Iris pigment epithelial cell (primary cell): ENCODE measurements around the gene NTN1.

Experiments
- DNase-seq: peaks from one replicate; pipeline ENCODE4 v3.0.0-alpha.2; 2011; ENCODE audit warnings: low read depth

The NTN1 gene

DNA sequence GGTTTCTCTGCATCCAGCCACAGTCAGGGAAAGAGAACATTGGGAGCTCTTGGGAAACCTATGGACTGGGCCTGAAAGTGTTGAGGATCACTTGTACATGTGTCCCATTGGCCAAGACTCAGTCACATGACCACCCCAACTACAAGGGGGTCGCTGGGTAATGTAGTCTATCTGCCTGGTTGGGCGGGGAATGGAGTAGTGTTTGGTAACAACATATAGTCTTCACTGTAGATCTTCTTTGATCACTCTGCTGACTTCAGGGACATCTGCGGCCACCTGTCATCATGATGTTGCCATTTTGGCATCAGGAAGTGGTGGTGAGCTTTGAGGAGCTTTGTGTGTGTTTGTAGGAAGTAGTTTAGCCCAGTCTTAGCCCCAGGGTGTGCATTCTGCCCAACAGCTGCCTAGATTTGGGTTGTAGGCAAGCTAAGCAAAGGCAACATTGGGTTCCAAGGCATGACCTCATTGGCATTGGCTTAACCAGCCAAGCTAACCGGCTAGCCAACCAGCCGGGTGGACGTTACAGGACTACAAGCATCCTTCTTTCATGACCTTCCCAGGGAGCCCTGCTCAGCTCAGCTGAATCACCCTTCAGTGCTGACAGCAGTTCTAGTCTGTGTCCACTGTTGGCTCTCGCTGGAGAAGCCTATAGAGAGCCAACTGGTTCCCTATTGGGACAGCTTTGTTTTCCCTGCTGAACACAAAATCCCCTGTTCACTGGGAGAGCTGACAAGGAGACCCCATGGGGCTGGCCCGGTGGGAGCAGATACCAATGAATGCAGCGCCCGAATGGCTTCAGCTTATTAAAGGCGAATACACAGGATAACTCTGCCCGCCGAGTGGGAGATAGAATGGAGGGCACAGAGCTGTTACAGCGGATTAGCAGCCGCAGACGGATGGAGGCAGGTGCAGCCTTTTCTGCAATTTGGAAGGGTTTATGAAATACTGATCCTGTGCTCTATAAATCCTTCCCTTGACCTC, 178.6 kb downstream of the NTN1 start:
- DNase-seq: no peak

DNA sequence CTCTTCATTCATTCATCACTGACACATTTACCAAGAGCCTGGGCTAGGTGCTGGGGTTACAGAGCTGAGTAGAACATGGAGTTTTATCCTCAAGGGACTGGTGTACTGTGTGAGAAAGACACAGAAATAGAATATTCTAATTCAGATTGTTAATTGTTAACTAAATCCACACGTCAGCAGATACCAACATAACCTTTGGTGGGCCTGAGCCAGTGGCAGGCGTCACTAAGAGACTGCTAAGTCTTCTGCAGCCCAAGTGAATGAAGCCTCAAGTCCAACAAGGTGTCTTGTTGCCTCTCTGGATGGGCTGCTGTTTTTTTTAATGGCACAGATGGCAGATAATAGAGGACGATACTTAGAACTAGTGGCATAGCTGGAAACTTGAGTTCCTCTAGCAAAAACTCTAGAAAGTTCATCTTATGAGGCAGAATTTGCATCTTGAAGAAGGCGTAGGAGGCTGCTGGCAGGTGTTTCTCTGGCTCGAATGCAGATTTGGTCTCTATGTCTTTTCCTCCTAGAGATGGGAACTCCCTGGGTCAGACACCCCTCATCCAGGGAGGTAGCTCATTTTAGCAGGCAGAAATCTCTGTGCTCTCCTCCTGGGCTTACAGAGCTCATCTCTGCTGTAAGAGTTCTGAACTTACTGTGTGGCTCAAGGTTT, 179.5 kb downstream of the NTN1 start:
- no peak for DNase-seq

DNA sequence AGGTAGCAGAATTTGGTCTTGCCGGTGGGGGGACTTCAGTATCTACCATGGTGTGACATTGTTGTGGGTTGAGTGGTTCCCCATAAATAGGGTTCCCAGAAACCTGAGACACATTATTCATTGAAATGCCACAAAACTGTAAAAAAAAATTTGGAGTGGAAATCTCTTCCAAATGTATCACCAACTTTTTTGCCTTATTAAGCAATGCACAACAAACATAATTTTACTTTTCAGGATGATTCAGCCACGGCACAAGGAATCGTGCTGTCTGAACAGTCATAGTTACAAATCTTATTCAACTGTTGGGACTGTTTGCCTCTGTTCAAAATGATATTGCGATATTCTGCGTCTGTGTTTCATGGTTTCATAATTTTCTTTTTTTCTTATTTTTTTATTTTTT, 181.2 kb downstream of the NTN1 start:
- DNase-seq: no peak

DNA sequence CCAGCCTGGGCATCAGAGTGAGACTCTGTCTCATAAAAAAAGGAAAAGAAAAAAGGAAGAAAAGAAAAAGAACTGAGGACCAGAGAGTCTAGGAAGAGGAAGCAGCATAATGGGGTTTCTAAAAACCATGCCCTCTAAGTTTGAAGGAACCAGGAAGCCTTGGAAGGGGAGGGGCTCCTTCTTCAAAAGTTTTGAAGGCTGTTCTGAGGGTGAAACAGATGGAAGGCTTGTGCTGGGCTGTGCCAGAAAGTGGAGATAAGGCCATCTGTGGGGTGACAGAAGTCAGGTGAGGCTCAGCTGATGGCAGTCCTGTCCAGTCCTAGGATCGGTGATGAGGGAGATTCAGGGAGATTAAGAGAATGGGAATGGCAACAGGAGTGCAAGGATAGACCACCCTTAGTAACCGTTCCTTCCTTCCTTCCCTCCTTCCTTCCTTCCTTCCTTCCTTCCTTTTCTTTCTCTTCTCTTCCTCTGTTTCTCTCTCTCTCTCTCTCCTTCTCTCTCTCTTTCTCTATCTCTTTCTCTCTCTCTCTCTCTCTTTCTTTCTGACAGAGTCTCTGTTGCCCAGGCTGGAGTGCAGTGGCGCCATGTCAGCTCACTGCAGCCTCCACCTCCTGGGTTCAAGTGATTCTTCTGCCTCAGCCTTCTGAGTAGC, 182.6 kb downstream of the NTN1 start:
- DNase-seq: no peak

DNA sequence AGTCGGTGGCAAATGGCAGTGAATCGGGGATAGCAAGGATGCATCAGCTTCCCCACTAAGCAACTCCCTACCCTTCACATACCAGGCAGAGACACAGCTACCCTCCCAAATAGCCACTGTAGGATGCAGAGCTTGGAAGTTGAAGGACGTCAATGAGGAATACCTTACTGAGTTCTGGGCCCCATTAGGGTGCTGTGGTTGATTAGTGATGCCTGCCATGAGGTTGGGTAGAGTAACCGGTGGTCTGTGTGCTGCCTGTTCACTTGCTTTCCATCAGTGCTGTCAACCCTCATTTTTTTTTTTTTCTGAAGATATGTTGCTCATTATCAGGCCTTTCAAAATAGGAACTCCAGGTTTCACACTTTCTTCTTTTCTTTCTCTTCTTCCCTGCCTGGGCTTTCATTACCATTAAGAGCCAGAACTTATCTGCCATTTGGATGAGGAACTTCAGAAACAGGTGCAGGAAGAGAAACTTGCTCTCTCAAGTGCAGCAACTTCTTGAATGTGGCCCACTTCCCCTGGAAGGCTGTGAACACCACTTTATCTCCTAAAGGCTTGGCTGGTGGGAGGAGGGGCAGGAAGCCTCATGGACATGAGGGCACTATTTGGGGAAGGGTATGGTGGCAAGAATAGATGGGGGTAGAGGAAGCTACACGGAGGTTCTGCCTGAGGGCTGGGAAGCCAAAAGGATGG, 183.5 kb downstream of the NTN1 start:
- no peak for DNase-seq

DNA sequence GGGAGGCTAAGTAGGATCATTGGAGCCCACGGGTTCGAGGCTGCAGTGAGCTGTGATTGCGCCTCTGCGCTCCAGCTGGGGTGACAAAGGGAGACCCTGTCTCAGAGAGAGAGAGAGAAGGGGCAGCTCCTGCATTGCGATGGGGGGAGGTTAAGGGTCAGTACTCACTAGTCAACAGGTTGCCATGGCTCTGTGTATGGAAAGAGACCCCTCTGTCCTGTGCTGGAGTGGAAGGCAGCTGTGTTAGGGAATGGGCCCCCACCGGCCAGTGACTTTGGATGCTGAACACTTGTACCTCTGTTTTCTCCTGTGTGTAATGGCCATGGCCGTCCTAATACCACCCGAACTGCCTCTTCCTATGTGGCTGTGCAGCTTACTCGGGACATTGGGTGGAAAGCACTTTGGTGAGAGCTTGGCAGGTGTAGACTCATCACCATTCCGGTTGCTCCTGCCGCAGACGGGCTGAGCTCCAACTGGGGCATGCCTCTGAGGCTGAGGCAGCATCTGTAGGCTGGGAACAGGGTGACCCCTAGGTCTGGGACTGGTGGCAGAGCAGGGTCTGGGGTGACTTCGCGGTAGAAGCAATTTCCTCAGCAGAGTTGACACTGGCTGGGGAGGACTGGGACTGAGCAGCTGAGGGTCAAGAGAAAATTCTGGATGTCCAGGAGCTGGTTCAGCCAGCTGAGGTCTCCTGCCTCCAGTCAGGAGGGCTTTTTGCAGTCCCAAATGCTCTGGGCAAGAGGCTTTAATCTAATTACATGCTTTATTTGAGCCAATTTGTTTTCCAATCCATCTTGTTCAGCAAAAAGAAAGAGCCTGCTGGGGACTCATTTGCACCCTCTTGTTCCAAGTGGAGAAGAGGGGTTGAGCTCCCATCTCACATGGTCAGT, 184.5 kb downstream of the NTN1 start:
- no peak for DNase-seq

DNA sequence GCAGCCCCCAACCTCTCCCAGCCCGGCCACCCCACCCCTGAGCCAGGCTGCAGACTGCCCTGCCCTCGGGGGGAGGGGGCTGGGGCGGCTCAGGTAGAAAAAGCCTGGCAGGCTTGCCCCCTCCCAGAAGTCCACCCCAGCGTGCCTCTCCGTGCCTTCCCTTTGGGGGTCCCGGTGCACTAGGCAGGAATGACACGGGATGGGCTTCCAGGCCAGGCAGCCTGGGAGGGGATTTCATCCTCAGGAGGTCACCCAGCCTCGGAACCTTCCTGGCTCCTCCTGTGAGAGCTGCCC, 185.0 kb downstream of the NTN1 start:
- DNase-seq: no peak

DNA sequence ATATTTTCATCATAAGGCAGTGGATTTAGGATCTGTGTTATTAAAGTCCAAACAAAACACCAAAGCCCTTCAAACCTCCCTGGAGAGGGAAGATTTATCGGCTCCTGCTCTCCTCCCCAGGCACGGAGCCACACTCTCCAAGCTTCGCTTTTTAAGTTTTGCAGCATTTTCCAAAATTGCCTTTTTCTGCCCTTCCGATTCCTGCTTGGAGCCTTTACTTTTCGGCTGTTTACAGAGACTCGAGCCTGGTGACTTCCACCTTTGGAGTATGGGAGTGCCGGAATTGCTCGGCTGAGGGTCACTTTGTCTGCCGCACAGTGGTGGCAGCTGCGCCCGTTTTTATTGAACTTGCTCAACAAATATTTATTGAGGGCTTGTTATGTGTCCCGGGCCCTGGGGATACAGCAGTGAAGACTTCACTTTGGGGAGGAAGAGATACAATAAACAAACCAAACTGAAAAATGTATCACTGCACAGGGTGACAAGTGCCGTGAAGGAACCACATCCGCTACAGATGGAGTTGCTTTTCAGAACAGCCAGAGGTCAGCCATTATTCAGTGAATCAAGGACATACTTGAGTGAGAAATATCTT, 185.5 kb downstream of the NTN1 start:
- no peak for DNase-seq

DNA sequence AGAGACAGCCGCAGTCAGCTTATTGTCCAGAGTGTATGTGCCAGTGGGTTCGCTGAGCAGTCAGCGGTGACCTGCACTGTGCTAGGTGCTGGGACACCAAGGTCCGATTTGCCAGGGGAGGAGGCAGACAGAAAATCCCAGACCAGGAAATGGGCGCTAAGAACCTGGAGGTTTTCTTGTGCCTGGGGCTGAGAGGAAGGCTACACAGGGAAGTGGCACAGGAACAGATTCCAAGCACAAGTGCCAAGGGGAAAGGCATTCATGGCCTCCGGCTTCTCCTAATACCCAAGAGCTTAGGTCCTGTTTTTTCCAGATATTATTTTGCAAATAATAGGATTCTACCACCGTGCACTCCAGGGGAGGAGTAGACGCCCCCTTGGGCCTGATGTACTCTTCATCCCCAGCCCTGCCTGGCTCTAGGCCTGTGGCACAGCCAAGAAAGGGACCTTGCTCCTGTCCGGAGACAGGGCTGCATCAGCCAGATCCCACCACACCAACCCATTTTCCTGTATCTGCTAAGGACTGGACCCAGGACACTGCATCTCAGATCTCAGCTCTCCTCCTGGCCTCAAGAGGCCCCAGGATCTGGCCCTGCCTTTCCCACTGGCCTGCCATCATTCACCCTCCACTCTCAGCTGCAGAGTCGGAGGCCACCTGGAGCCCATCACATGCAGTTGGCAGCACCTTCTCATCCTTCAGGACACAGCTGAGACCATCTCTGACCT, 187.2 kb downstream of the NTN1 start:
- no peak for DNase-seq

DNA sequence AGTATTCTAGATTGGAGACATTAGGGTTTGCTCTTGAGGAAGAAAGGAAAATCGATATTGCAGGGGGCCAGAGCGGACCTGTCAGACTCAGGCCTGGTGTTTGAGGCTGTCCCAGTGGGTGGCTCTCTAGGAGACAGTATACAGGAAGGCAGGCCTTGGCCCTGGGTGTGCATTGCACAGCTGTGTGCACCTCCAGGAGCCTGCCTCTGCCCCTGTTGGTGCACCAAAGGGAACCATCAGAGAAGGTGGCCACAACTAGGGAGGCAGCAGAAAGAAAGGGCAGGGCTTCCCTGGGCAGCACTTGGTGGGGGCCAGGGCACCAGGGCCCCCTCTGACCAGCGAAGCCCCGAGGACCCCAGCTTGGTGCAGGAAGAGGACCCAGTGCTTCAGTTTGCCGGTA, 188.0 kb downstream of the NTN1 start:
- no peak for DNase-seq

DNA sequence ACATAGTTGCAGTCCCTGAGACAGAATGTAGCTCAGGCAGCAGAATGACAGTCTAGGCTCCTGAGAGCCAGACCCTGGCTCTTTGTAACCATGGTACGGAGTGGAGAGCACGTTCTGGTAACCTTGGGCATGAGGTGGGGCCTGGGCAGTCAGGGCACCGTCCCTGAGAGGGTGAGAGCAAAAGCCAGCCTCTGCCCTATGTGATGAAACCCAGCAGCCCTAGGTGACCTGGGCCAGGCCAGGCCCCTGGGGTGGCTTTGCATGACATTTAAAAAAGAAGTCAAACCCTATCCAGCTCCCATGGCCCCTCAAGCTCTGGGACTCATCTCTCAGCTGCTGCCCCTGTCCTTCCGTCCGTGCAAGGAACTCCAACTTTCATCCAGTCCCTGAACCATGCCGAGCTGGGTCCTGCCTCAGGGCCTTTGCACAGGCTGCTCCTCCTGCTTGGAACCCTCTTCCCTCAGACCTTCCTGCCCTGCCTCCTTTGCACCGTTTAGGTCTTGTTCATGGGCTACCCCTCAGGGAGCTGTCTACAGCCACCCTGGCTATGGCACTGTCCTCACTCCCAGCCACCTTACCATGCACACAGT, 188.6 kb downstream of the NTN1 start:
- DNase-seq: no peak

DNA sequence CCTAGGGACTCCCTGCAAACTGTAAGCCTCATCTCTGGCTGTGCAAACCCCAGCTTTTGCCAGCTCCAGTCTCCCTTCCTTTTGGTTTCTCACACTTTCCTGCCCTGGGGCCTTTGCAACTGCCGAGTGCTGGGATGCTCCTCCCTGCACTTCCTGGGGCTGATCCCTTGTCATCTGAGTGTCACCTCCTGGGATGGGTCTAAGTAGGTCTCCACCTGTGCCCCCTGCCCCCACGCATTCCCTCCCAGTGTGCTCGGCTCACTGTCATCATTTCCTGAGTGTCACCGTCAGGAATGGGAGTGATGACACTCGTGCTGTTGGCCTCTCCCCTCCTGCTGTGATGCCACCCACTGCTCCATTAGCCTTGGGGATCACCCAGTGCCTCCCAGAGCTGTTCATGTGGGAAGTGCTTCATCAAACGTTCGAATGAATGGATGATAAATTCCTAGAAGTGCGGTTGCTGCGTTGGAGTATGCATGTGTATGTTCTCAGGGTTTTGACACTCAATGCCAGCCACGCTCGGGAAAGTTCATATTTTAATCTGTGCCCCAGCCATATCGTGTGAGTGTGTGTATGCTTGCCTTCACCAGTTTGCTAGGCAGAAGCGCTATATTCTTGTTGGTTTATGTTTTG, 189.9 kb downstream of the NTN1 start:
- DNase-seq: no peak

DNA sequence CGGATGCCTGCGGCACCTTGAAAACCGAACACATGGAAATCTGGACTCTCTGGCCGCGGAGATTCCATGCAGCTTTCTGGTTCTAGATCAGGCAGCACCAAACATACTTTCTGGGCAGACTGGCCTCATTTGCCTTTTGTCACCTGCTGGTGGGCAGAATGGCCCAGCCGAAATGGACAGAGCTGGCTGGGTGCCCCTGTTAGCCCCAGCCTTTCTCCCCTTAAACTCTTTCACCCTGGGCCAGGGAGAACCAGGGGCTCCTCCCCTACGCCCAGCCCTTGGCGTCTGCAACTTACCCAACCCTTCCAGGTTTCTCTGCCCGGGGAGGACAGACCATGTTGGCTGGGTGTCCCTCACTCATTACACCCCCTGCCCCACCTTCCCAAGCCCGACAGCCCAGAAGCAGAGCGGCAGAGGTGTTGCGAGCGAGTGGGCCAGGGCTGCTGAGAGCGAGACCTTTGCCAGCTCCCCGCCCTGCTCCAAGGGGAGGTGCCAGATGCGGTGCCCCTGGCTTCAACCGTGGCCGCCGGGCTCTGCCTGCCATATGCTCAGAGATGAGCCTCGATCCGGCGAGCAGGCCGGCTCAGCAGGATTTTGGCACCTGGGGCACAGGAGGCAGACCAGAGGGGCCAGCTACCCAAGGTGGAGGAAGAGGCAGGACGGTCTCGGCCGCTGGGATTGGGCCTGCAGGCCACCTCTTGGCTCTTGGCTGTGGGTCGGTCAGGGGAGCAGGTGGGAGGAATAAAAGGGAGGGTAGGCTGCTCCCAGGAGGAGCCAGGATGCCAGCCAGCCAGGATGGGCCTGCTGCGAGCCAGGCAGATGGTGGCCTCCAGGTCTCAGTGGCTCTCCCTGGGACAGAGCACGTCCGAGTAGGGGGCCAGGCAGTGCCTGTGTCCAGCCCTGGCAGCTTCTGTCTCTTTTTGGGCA, 191.3 kb downstream of the NTN1 start:
- no peak for DNase-seq

DNA sequence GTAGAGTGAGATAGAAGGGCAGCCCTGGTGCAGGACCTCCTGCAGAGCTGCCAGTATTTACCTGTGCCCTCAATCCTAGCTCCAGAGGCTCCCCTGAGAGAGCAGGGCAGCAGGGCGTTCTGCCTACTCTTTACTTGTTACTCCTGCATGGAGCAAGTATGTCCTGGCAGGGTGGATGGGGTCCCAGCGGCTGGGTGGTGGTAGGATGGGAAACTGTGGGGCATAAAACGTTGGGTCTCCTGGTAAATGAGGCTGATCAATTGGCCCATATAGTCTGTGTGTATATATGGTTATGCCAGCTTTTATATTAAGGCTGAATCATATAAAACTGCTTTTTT, 192.0 kb downstream of the NTN1 start:
- no peak for DNase-seq

DNA sequence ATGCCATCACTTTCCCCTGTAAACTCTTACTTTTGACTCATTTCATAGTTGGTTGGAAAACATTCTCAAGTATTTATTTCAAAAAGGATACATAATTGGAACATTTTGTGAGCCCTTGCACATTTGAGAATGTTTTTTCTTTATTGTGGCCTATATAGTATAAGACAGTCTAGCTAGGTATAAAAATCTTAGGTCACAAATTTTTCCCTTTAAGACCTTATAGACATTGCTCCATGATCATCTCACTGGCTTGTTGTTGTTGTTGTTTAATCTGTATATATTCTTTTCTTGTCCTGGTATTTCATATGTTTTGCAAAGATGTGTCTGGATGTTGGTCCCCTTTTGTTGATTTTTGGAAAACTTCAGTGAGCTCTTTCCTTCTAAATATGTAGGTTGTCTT, 194.2 kb downstream of the NTN1 start:
- DNase-seq: no peak

DNA sequence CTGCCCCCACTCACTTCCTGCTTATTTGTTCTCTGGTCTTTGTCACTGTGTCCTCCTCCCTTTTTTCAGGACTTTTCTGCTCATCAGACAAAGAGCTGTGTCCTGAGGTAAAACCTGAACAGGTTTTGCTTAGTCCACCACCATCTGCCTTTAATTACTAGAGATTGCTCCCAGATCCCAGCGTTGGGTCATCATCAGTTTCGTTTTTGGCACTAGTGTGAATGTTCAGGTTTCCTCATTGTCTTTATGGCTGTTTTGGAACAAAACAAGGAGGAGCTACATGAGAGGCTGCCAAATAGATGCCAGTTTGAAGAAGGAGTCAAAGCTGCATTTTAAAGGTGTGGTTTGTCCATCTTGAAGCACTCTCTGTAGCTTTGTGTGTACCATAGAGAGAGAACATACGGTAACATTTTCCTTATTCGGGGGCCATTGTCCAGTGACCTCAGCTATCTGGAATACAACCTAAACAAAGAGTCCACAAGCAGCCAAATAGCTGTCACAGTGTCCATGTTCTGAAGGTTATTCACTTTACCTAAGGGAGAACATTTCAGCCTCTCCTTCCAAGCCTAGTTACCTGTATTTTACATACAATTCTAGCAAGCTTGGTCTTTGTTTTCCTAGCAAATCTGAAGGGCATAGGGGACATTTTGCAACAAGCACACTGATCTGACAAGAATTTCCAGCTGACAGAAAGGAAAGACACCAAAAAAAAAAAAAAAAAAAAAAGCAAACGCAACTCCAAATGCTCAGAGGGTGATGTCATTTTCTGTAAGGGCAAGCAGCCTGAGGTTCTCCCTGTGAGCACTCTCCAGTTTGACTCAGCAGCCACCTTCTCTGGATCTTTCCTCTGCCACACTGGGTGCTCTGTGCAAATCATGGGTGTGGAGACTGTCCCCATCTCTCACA, 196.1 kb downstream of the NTN1 start:
- DNase-seq: peak; percentile 81

DNA sequence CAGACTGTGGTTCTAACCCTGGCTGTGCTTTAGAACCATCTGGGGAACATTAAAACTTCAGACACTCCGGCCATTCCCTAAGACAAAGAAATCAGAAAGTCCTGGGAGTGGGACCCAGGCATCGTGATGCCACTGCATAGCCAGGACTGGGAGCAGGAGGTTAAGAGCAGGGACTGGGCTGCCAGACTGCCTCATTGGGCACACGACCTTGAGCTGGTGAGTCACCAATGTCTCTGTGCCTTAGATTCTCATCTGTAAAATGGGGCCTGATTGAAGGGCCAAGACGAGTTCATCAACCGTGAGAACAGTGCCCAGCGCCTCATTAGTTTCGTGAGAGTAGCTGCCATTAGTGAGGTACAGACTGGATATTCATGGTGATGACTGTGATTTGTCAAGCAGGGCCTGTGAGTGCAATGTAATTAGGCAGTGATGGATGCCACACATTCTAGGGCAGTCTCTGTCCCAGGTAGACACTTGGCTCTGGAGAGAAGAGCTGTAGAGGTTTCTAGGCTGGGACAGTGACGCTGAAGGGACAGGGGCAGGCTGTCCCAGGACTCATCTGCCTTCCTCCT, 196.8 kb downstream of the NTN1 start:
- DNase-seq: no peak
